HG02870 (cell line): ENCODE data around the gene PHLDA3.

Experiments used
- ATAC-seq: cut with Tn5 transposase; IDR thresholded peaks from one replicate; pipeline ENCODE4 v1.9.1; 2021; ENCODE audit warnings: mild to moderate bottlenecking, moderate library complexity; ENCODE audit not compliant: unreplicated experiment

Gene PHLDA3

GRCh38 chr1:201468844-201469644 is at the start of gene PHLDA3:
Gene PHLDA3, minus strand, starts transcription at chr1:201469188. Its CDS starts 402 bp downstream, at chr1:201468786.
- peak; percentile 77 for ATAC-seq

DNA sequence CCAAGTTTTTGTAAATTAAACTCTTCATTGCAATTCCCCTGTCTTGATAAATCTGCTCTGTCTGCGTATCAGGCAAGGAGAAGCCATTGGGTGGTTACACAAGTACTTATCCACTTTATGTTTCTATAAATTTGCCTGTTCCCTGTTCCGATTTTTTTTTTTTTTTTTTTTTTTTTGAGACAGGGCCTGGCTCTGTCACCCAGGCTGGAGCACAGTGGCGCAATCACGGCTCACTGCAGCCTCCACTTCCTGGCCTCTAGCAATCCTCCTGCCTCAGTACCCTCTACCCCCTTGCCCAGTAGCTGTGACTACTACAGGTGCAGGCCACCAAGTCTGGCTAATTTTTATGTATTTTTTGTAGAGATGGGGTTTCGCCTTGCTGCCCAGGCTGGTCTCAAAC is 49.1 kb upstream of the PHLDA3 start:
- no peak for ATAC-seq

GRCh38 chr1:201517631-201518030 is 48.6 kb upstream of the PHLDA3 start:
- no peak for ATAC-seq

- no peak for ATAC-seq
These were observed 47.6 kb upstream of the PHLDA3 start for GRCh38 chr1:201516511-201517127.

DNA sequence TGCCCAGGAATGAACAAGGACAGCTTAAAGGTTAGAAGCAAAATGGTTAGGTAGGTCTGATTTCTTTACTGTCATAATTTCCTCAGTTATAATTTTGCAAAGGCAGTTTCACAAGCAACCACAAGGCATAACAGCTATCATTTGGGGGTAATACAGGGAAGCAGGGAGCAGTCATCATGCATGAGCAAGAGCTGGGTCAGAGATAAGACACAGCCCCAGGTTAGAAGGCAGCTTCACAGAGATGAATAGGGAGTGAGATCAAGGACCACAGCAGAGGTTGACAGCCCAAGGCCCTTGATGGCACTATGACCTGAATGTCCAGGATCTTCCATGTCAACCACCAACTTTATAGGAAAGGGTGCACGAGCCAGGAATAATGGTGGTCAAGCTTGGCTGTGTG is 46.9 kb upstream of the PHLDA3 start:
- no peak for ATAC-seq

DNA sequence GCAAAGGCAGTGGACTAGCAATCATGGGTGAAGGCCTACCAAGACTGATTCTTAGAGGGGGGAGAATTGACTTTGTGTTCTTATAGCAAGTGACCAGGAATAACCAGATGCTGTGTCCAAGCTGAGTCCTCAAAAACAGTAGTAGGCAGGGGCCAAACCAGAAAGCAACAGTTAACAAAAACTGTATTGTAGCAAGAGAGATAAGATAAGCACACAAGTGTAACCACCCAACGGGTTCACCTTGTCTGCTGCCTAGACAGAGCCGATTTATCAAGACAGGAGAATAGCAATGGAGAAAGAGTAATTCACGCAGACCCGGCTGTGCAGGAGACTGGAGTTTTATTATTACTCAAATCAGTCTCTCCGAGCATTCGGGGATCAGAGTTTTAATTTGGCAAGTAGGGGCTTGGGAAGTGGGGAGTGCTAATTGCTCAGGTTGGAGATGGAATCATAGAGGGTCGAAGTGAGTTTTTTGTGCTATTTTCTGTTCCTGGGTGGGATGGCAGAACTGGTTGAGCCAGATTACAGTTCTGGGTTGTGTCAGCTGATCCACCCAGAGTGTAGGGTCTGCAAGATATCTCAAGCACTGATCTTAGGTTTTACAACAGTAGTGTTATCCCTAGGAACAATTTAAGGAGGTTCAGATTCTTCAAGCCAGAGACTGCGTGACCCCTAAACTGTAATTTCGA is 46.2 kb upstream of the PHLDA3 start:
- ATAC-seq: no peak

- no peak for ATAC-seq
These were observed 45.5 kb upstream of the PHLDA3 start for GRCh38 chr1:201514466-201514865.

GRCh38 chr1:201513498-201514243 is 44.7 kb upstream of the PHLDA3 start:
- ATAC-seq: no peak

DNA sequence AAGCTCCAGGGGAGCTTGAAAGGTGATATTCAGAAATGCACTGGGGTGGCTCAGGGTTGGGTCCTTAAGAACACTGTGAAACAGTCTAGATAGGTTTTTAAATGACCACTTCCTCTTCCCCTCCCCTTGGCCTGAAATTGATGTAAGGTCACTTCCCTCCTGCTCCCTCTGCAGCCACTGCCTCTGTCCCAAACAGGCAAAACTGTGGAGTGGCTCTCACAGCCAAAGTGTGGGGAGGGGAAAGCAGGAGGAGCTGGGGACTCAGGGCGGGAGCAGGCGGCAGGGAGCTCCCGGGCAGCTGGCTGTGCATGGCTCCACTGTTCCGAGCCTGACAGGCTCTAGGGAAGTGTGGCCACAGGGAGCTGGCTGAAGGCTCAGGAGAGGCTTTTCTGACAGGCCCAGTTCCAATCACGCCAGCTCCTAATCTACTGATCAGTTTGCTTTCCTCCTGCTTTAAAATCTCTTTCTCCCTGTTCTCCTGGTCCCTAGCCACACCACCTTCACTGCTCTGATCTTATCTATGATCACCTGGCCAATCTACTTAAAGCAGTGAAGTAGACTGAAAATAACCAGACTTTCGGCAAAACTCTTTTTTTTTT is 43.1 kb upstream of the PHLDA3 start:
- peak; percentile 57 for ATAC-seq

- no peak for ATAC-seq
These were observed 42.5 kb upstream of the PHLDA3 start for GRCh38 chr1:201511396-201511940.

DNA sequence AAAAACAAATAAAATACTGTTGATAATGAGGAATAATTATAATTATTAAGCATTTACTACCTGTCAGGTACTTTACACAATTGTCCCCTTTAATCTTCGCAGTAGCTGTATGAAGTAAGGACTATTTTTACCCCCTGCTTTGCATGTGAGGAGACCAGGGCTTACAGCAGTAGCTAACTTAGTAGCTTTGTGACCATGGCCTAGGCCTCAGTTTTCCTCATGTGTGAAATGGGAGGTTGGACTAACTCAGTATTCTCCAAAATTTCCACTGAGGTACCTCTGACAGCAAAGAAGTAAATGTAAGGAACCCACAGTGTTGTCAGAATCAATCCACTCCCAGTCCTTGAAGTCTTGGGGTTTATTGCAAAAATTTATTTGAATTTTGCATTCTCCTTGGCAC is 41.7 kb upstream of the PHLDA3 start:
- ATAC-seq: no peak

- ATAC-seq: no peak
These were observed 40.8 kb upstream of the PHLDA3 start for GRCh38 chr1:201509601-201510374.

- no peak for ATAC-seq
These were observed 39.8 kb upstream of the PHLDA3 start for GRCh38 chr1:201508809-201509208.

DNA sequence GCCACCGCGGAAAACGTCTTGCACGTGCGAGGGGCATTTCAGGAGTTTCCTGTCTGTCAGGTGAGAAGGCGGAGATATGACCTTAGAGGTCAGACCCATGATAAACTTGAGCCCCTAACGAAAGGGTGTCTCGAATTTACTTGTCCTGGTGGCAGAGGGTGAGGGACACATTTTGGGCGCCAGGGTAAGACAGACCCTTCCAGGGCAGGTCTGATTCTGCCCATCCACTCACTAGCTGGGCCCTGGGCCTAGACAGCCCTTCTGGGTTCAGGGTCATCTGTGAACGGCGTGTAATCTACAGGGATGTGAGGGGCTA is 38.3 kb upstream of the PHLDA3 start:
- no peak for ATAC-seq

DNA sequence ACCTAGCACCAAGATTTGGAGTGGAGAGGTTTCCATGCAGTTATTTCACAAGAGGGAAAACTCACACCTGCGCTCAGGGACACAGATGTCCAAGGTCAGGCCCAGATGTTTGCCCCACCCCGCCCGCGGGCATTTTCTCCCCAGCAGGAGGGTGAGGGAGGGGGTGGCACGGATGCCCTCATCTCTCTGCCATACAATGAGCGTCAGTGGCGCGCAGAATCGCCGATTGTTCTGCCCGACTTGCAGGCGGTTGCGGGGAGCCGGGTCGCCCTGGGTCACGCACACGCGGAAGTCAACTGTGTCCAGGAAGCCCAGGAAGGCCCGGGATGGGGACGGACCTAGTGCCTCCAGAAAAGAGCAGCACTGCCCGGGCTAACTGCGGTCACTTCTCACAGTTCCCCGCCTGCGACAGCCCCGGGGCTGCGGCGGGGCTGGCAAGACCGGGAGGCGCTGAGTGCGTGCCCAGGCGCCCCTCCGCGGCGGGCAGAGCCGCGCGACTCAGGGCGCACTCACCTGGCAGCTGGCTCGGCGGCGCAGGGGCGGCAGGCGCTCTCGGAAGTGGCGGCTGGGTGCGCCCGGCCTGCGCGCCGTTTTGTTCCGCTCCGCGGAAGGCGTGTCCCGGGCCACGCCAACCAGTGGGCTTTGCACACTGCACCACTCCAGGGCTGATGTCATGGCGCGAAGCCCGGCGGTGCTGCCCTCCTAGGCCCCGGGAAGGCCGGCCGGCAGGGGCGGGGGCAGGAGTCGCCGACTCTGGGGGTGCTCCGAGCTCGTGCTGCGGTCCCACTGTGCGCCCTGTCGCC is 37.8 kb upstream of the PHLDA3 start, which contains the start of gene CSRP1:
CSRP1 (minus strand) TSS at position 567 of the 803 bp plus-strand sequence. CDS start 10,820 bp downstream, outside the sequence.
- ATAC-seq: peak; percentile 70

DNA sequence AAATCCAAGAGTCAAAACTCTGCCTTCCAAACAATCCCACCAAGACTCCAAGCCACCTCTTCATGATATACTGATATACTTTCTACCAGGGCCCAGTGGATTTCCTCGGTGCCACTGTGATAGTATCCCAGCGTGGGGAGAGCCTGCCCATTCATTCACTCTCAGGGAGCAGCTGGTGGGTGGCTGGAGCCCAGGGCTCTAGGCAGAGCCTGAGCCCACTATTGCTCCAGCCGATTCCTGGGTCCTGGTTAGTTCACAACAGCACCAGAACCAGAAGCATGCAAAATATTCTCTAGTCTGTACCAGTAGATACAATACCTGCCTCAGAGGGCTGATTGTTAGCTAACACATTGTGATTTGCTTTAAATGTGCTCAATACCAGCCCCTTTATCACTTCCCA is 37.1 kb upstream of the PHLDA3 start:
- ATAC-seq: no peak

- ATAC-seq: no peak
These were observed 36.5 kb upstream of the PHLDA3 start for GRCh38 chr1:201505503-201505890.

DNA sequence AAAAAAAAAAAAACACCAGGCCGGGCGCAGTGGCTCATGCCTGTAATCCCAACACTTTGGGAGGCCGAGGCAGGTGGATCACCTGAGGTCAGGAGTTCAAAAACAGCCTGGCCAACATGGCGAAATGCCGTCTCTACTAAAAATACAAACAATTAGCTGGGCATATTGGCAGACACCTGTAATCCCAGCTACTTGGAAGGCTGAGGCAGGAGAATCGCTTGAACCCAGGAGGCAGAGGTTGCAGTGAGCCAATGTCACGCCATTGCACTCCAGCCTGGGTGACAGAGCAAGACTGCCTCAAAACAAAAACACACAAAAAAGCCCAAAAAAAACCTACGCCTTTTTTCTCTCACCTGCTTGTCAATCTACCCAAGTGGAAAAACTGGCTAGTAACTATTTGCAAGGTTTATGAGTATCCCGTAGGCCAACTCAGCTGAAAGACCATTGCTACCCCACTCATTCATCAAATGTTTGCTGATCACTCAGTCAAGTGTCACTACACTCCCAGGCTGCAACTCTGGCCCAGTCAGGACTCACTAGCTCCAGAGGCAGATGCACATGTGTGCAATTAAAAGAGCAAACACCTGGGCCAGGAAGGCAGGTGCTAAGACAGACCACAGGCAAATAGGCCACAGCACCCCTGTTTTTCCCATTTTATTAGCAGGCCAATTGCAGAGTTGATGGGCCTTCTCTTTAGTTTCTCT is 36.0 kb upstream of the PHLDA3 start:
- ATAC-seq: no peak
